Measurements from ENCODE around the gene SSBP3. TPM values are rescaled to one million over a fixed set of nuclear protein-coding genes. Genes with fewer than 3 reads are reported as not detected.

Gene SSBP3
- total RNA-seq, 1 experiment from 2014 or later = 26.5 TPM

GRCh38 chr1:54266908-54267307, 139.3 kb downstream of the SSBP3 start:
- BruUV-seq (replicated peaks) = no TSS peak
- H3K9me2 ChIP-seq (ENCODE audit: insufficient read depth) = no peaks in the 10 kb centered on the region

GRCh38 chr1:54266195-54266594, 140.0 kb downstream of the SSBP3 start:
- TF ChIP-seq CTCF (conservative IDR thresholded peaks at IDR 0.05) (no peak), EZH2 (IDR thresholded peaks at IDR 0.05; ENCODE audit: low read depth) (no peak)
- CTCF ChIA-PET = no interaction called here
- no peaks in the 10 kb centered on the region for H3K9me3 ChIP-seq (ENCODE audit: insufficient read depth, low read depth)
- no peaks in the 10 kb centered on the region for H3K79me2 ChIP-seq (ENCODE audit: low read depth)
- no peaks in the 10 kb centered on the region for H3K9me2 ChIP-seq (ENCODE audit: insufficient read depth)
- BruUV-seq (replicated peaks) = no TSS peak
- no peaks in the 10 kb centered on the region for H3K4me1 ChIP-seq (replicated peaks; ENCODE audit: insufficient read depth)
- H3K27me3 ChIP-seq (ENCODE audit: insufficient read depth, low read depth) = no peaks in the 10 kb centered on the region
- intact Hi-C loops (cut with micrococcal nuclease; ENCODE audit: unreplicated experiment) = no loop called here
- DNase-seq = no peak
- H2AFZ ChIP-seq = no peak overlapping the region
- 0 out of 2 replicates have a peak, but pooled peaks cover 4% of the 10 kb centered on the region for H4K20me1 ChIP-seq (ENCODE audit: insufficient read depth)
- H3K4me3 ChIP-seq = no peak overlapping the region
- no peaks in the 10 kb centered on the region for H3F3A ChIP-seq (ENCODE audit: insufficient read depth, low read depth)
- H3K4me2 ChIP-seq = no peak overlapping the region
- POLR2A ChIA-PET (ENCODE audit: unreplicated experiment) = interaction anchor here (0.6 kb wide), 1 partner anchor 65 kb away, joined by 3 read pairs; no protein-coding TSS in a partner anchor
- no peak overlapping the region for H3K27ac ChIP-seq
- H3K36me3 ChIP-seq (ENCODE audit: low read depth) = no peaks in the 10 kb centered on the region

More at GRCh38 chr1:54266908-54267307, 139.3 kb downstream of the SSBP3 start:
- H3K9me3 ChIP-seq (ENCODE audit: insufficient read depth, low read depth) = no peaks in the 10 kb centered on the region
- H3K4me3 ChIP-seq = no peak overlapping the region
- H3K27ac ChIP-seq = no peak overlapping the region
- no peaks in the 10 kb centered on the region for H3F3A ChIP-seq (ENCODE audit: insufficient read depth, low read depth)
- TF ChIP-seq EZH2 (IDR thresholded peaks at IDR 0.05; ENCODE audit: low read depth) = no peak
- TF ChIP-seq CTCF (conservative IDR thresholded peaks at IDR 0.05) = no peak
- DNase-seq = no peak
- intact Hi-C loops (cut with micrococcal nuclease; ENCODE audit: unreplicated experiment) = no loop called here
- CTCF ChIA-PET = no interaction called here
- H3K27me3 ChIP-seq (ENCODE audit: insufficient read depth, low read depth) = no peaks in the 10 kb centered on the region
- H3K4me1 ChIP-seq (replicated peaks; ENCODE audit: insufficient read depth) = no peaks in the 10 kb centered on the region
- H4K20me1 ChIP-seq (ENCODE audit: insufficient read depth) = 0 out of 2 replicates have a peak, but pooled peaks cover 4% of the 10 kb centered on the region
- H3K4me2 ChIP-seq = no peak overlapping the region
- no peak overlapping the region for H2AFZ ChIP-seq
- POLR2A ChIA-PET (ENCODE audit: unreplicated experiment) = no interaction called here
- H3K36me3 ChIP-seq (ENCODE audit: low read depth) = no peaks in the 10 kb centered on the region
- no peaks in the 10 kb centered on the region for H3K79me2 ChIP-seq (ENCODE audit: low read depth)

- Histone ChIP-seq H3K4me1 (replicated peaks; ENCODE audit: insufficient read depth) (no peaks in the 10 kb centered on the region), H2AFZ (no peak overlapping the region), H4K20me1 (ENCODE audit: insufficient read depth) (0 out of 2 replicates have a peak, but pooled peaks cover 4% of the 10 kb centered on the region), H3K36me3 (ENCODE audit: low read depth) (no peaks in the 10 kb centered on the region), H3K9me3 (ENCODE audit: insufficient read depth, low read depth) (no peaks in the 10 kb centered on the region), H3K4me3 (no peak overlapping the region), H3F3A (ENCODE audit: insufficient read depth, low read depth) (no peaks in the 10 kb centered on the region), H3K27me3 (ENCODE audit: insufficient read depth, low read depth) (no peaks in the 10 kb centered on the region), H3K9me2 (ENCODE audit: insufficient read depth) (no peaks in the 10 kb centered on the region), H3K79me2 (ENCODE audit: low read depth) (no peaks in the 10 kb centered on the region), H3K4me2 (no peak overlapping the region), H3K27ac (no peak overlapping the region)
- ChIA-PET POLR2A (ENCODE audit: unreplicated experiment) (interaction anchor here (0.6 kb wide), 1 partner anchor 64 kb away, joined by 3 read pairs; no protein-coding TSS in a partner anchor), CTCF (no interaction called here)
- no TSS peak for BruUV-seq (replicated peaks)
- TF ChIP-seq CTCF (conservative IDR thresholded peaks at IDR 0.05) (no peak), EZH2 (IDR thresholded peaks at IDR 0.05; ENCODE audit: low read depth) (no peak)
- no peak for DNase-seq
- intact Hi-C loops (cut with micrococcal nuclease; ENCODE audit: unreplicated experiment) = no loop called here
Measured at GRCh38 chr1:54265659-54266058, 140.5 kb downstream of the SSBP3 start.
